Fibroblast of skin of left biceps (primary cell): ENCODE data around the gene MTMR2.

ENCODE experiments used
- DNase-seq, 2 experiments: peaks; one replicate each; pipeline ENCODE4 v3.0.0-alpha.2; 2013; ENCODE audit warnings: low read depth in 2 of 2

The MTMR2 gene

GRCh38 chr11:95918056-95918455, 5.9 kb downstream of the MTMR2 start:
- DNase-seq, result no peak

- no peak for DNase-seq
Measured at GRCh38 chr11:95917193-95918036, 6.5 kb downstream of the MTMR2 start.

- DNase-seq, result no peak
Measured at GRCh38 chr11:95916049-95916448, 7.9 kb downstream of the MTMR2 start.

- no peak for DNase-seq
Measured at GRCh38 chr11:95915051-95915450, 8.9 kb downstream of the MTMR2 start.

- DNase-seq, result no peak
Measured at GRCh38 chr11:95913830-95914615, 9.9 kb downstream of the MTMR2 start.

GRCh38 chr11:95912902-95913560, 10.9 kb downstream of the MTMR2 start:
- no peak for DNase-seq

GRCh38 chr11:95911369-95911759, 12.5 kb downstream of the MTMR2 start:
- DNase-seq, result no peak

- DNase-seq, result no peak
Measured at GRCh38 chr11:95910638-95911368, 13.1 kb downstream of the MTMR2 start.

GRCh38 chr11:95908826-95909225, 15.1 kb downstream of the MTMR2 start:
- DNase-seq, result no peak

- no peak for DNase-seq
Measured at GRCh38 chr11:95907476-95907875, 16.4 kb downstream of the MTMR2 start.

GRCh38 chr11:95904009-95904650, 19.8 kb downstream of the MTMR2 start:
- DNase-seq, result no peak

GRCh38 chr11:95898782-95899181, 25.1 kb downstream of the MTMR2 start:
- DNase-seq, result no peak

- no peak for DNase-seq
Measured at GRCh38 chr11:95897731-95898130, 26.2 kb downstream of the MTMR2 start.

GRCh38 chr11:95895815-95896214, 28.1 kb downstream of the MTMR2 start:
- DNase-seq, result no peak

GRCh38 chr11:95892892-95893570, 30.9 kb downstream of the MTMR2 start:
- DNase-seq, result no peak

GRCh38 chr11:95892492-95892891, 31.4 kb downstream of the MTMR2 start:
- no peak for DNase-seq

- no peak for DNase-seq
Measured at GRCh38 chr11:95891423-95892170, 32.3 kb downstream of the MTMR2 start.

- DNase-seq, result no peak
Measured at GRCh38 chr11:95888852-95889251, 35.1 kb downstream of the MTMR2 start.

GRCh38 chr11:95888439-95888838, 35.5 kb downstream of the MTMR2 start:
- DNase-seq, result no peak

GRCh38 chr11:95886462-95886861, 37.4 kb downstream of the MTMR2 start:
- DNase-seq, result no peak
